Measurements from ENCODE around the gene TTC31.

Gene TTC31

DNA sequence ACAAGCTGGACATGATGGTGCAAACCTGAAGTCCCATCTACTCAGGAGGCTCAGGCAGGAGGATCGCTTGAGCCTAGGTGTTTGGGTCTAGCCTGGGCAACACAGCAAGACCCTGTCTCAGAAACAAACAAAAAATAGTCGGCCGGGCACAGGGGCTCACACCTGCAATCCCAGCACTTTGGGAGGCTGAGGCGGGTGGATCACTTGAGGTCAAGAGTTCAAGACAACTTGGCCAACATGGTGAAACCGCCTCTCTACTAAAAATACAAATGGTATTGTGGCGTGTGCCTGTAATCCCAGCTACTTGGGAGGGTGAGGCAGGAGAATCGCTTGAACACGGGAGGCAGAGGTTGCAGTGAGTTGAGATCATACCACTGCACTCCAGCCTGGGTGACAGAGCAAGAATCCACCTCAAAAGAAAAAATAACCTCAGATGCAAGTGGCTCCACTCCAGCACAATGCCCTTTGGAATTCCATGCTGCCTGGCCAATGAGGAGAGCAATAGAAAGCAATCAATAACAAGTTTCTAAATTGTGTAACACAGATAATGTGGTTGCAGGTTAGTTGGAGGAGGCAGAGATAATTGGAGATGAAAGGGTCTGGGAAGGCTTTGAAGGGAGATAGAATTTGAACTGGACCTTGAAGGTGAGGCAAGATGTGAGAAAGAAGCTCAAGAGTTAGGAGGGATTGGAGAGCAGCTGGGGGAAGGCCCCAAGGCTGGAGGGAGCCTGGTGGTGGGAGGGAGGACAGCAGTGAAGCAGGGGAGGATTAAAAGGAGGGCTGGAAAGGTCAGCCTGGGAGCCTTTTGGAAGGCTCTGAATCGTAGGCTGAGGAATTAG is 6.0 kb downstream of the TTC31 start:
- no peak for FAIRE-seq

DNA sequence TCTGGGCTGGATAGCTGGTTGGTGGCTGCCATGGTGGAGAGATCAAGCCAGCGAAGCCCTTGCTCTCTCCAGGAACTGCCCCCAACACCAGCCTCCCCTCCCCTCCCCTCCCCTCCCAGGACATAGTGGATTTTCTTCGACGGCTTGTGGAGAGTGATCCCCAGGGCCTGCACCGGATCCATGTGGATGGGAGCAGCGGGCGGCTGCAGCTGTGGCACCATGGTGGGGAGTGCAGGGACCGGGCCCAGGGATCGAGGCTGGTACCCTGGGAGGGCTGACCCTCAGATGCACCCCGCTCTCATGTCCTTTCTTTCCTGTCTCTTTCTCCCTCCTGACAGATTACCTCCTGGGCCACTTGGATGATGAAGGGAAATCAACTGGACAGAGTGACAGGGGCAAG is 7.0 kb downstream of the TTC31 start:
- FAIRE-seq, result no peak

DNA sequence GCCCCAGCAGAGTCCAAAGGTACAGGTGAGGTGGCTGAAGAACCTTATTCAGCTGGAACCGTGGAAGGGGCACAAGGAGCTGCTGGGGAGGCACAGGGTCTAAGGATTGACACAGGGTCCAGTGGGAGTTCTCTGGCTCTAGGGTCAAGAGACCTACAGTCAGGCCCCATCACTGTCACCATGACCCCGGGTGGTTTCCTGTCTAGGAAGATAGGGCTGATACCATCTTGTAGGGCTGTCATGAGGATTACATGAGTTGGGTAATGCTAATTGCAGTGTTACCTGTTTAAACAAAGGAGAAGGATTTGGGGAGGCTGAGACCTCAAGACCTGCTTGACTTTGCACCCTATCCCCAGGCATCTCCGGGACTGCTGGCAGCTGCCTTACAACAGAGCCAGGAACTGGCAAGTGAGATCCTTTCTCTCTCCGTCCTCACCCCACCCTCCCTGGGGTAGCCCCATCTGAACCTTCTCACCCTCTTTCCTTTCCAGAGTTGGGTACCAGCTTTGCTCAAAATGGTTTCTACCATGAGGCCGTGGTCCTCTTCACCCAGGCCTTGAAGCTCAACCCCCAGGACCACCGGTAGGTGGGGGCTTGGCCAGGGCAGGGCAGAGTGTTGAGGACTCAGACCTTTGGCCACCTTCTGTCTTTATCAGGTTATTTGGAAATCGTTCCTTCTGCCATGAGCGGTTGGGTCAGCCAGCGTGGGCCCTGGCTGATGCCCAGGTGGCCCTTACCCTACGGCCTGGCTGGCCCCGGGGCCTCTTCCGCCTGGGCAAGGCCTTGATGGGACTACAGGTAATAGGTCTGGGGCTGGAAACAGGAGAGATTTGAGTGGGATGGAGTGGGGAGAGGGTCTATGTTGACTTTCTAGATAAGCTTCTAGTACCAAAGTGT is 9.0 kb downstream of the TTC31 start:
- FAIRE-seq, result no peak

DNA sequence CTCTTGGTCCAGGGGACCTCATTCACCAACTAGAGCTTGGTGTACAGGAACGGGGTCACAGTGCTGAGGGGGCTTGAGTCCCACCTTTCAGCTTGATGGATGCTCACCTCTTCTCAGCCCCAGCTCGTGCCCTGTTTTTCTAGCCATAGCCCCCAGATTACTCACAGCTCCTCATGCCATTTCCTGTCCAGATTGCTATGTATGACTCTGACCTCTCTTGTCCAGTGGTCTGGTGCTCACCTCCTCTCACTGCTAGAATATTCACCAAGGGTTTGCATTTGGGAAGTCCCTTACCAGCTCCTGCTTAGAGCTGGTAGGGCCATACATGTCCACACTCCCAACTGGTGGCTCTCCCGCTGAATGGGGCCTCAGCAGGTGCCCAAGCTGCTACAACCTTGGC is 10.7 kb downstream of the TTC31 start:
- FAIRE-seq, result no peak

DNA sequence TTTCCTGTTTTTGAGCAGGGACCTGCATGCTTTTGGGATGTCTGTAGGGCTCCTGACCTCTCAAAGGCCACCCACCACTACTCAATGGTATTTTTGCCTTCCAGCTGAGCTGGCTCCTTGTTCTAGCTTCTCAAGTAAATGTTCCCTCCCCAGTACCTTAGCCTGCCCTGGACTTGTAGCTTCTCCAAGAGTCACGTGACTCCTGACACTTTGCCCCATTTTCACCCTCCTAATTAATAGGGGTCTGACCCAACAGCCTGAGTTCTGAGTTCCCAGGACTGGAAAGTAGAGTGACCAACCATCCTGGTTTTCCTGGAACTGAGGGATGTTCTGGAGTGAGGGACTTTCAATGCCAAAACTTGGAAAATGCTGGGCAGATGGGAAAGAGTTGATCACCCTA is 12.6 kb downstream of the TTC31 start:
- no peak for FAIRE-seq

DNA sequence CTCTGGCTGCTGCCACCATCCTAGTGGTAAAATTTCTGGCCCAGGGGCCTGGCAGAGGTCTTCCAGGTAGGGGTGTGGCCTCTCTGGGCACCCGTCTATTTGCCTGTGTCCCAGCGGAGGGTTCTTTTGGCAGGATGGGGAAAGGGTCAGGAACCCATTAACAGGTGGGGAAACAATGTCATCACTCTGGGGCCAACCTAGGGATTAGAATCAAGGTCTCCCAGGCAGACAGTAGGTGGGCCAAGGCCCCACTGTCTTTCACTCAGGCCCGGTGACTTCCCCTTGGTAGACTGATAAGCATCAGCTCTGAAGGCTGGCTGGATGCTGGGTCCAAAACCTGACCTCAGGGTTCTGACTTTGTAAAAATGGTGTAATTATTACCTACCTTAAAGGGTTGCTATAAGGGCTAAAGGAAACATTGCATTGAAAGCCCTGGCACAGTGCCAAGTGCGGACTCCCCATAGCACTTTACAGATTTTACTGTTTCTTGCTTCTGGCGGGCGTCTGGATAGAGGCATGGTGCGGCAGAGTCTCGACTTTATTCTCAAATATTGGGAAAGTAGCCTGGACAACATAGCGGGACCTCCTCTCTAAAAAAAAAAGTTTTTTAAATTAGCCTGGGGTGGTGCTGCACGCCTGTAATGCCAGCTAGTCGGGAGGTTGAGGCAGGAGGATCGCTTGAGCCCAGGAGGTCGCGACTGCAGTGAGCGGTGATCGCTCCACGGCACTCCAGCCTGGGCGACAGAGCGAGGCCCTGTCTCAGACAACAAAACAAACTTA is 14.3 kb downstream of the TTC31 start:
- FAIRE-seq, result no peak

DNA sequence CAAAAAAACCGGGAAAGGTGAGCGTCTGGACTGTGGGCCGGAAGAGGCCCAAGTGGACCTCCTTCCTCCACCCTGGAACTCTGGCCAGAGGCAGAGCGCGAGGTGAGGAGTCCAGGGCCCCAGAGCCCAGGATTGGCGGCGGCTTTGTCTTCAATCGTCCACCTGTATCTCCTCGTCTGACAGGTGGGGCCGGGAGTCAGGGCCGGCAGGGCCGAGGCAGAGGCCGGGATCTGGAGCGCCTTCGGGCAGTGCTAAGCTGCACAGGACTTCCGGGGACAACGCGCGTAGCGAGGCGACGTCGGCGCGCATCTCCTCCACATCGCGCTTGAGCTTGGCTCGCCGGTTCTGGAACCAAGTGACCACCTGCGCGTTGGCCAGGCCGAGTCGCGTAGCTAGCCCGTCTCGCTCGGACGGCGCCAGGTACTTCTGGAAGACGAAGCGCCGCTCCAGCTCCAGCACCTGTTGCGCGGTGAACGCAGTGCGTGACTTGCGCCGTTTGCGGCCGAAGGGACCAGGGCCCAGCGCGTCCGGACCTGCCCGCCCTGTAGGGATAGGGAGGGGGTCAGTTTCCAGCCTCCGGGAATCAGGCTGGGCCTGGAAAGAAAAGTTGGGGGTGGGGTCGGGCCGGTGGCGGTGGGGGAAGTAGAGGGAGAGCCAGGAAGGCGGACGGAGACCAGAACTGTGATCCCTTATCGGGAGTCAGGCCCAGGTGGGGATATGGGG is 15.1 kb downstream of the TTC31 start:
- FAIRE-seq, result no peak

DNA sequence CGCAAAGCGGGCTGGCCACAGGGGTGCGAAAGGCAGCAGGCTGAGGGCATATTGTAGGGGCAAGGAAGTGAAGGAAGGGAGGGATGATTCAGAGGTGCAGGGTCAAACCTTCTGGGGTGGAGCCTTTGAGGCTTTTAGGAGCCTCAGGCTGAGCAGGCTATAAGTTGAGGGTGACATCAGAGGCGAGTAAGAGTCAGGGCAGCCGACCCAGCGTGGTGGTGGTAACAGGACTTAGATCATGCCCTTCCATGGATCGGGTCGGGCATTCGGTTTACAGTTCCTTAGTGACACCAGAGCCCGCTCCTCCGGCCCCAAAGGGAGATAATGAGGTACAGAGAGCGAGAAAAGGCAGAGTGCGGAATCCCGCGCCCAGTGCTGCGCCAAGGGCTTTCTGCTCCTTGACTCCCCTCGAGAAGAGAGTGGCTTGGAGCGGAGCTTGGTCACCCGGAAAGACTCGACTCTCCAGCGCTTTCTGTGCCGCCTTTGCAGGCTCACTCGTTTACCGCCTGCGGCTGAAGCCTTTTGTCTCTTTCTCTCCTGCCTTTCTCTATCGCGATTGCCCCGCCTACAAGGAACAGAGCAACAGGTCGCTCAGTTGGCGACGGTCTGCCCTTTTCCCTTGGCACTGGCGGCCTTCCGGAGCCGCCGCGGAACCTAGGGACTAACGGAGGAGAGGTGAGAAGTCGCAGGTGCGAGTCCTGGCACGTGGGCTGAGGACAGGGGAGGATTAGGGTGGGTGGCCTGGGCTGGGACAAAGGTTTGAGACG is 15.8 kb downstream of the TTC31 start:
- FAIRE-seq, result no peak

DNA sequence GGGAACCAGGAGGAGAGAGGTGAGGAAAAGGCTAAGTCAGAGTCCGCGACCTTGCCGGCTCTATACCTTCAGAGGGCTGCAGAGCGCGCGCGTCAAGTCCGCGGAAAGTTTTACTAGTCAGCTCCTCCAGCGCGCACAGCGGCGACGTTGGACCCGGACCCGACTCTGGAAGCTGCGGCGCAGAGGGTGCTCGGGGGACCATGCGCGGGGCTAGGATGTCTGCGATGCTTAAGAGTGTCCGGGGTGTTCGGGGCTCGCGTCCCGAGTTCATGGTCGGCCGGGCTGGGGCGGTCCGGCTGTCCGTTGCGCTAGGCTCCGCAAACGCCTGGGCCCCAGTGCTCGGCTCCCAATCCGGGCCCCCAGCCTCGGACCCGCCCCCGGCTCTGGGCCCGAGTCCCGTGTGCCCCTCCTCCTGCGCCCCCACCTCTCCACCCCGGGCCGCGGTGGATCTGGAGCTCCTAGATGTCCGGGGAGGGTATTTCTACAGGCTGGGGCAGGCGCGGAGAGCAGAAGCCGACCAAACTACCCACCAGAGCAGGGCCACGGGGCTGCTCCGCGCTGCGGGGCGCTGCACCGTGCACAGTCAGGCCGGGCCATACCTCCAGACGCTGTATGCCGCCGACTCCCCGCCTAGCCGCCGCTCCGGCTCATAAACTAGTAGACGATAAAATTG is 16.5 kb downstream of the TTC31 start, which contains the start of gene LBX2:
TSS of gene LBX2 (minus strand) at position 337 of the 673 bp plus-strand sequence. CDS start at position 271, 66 bp downstream.
- FAIRE-seq, result no peak

DNA sequence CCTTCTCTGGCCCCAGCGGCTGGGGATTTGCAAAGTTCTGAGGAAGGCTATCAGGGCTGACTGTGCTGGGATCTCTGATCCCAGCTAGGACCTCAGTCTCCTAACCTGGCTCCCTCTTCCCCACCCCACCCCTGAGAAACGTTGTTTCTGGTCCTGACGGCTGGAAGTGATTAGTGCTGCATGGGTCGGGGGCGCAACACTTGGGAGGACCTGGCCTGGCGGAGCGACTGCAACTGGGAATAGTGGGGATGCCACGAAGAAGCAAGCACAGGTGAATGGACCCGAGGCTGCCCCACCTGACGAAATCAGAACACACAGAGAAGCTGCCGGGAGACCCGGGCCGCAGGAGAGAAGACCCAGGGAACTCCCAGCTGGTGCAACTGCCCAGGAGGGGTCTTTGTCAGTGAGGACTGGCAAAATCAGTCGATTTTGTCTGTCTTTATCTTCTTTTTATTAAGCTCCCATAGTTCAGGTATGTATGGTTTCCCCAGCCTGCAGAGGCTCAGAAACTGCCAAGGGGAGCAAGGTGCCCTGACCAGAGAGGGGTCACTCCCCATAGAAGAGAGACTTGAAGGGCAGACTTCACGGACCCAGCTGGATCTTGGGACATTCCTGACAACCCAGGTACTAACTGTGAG is 17.2 kb downstream of the TTC31 start:
- FAIRE-seq, result no peak

DNA sequence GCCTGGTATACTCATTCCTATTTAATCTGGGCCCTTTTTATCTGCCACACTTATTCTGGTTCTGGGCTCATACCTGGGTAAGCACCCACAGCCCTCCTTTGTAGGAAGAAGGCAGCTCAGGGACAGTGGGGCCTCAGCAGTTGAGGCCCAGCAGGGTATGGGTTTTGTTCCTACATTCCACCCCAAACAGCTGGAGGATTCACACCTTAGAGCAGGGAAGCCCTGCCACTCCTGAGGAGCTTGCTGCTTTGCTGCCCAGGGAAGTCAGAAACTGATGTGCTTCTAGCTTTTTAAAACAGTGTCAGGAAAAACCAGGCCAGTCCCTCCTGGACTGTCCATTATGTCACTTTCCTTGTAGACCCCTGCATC is 17.7 kb downstream of the TTC31 start:
- FAIRE-seq, result no peak

DNA sequence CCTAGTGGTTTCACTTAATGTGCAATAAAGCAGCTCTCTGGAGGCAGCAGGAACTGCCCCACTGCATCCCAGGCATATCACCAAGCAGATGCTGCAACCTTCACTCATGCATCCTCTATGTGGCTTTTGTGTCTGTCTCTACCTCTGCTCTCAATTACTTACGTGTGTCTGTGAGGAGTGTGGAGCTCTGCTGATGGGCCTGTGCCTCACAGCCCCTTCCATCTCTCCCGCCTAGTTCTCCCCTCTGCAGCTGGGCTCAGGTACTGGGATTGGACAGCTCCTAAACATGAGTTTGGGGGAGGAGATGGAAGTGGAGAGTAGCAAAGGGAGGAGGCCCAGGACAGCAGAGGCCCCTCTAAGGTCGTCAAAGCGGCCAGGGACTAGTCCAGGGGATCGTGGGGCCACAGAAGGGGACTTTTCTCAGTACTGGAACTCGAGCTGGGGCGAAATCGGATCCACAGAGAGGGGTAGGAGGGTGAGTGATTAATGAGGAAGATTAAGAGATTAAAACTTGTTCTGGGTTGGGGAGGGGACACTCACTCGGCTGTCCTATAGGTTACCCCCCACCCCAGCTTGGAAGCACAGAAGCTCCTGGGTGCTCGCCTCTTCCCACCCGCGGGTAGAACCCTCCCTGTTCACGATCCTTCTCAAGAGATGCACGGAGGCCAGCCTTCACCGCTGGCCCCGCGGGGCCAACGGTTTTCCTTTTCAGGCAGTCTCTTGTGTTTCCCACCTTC is 18.6 kb downstream of the TTC31 start:
- no peak for FAIRE-seq

DNA sequence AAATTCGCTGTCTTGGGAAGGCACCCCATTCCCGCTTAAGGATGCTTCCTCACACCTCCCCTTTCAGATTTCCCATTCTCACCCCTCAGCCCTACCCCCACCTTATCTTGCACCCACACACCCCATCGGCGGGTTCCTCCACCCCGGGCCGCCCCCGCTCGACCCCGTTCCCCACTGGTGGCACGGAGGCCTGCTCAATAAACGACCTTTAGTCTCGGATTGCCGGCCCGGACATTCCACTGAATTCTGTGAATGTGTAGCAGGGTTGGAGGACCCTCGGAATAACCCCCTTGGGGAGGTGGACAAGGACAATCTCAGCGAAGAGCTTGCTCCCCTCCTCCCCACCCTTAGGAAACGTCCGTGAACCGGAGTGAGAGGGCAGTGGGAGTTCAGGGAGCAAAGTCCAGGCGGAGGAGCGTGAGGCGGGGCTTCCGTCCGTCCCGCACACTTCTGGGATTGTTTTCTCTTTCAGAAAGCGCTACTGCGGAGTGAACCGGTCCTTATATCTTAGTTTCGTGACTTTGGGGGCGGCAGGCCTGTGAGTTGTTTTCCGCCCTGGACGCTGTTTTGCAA is 19.4 kb downstream of the TTC31 start:
- no peak for FAIRE-seq

DNA sequence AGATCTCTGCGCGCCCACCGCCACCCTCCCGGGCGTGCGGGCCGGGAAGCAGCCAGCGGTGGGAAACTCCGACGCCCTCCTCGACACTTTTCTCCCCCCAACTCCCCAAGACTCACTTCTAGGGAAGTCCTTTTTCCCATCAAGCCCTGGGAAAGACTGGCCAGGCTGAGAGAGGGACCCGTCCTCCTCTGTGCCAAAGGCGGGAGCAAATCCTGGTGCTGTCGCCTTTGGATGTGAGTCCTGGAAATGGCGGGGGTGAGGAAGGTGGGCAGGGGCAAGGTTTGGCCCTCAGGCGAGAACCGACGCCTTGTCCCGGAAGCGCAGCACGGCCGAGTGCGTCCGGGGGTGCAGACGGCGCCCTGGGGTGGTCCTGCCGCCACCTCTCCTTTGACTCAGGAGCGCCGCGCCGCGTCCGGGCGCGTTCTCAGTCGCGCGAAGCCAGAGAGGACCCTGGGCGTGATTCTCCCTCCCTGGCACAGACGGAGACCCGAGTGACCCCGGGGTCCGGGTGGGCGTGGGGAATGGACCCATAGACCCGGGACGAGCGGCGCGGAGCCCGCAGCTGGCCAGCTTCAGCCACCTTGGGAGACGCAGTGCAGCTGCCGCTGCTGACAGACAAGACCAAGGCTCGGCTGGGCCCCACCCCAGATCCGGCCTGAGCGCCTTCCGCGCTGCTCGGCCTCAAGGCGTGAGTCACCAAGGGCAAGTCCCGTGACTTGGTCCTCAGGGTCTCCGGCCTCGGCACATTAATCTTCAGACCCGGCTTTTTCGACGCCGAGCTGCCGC is 20.0 kb downstream of the TTC31 start:
- FAIRE-seq, result no peak

DNA sequence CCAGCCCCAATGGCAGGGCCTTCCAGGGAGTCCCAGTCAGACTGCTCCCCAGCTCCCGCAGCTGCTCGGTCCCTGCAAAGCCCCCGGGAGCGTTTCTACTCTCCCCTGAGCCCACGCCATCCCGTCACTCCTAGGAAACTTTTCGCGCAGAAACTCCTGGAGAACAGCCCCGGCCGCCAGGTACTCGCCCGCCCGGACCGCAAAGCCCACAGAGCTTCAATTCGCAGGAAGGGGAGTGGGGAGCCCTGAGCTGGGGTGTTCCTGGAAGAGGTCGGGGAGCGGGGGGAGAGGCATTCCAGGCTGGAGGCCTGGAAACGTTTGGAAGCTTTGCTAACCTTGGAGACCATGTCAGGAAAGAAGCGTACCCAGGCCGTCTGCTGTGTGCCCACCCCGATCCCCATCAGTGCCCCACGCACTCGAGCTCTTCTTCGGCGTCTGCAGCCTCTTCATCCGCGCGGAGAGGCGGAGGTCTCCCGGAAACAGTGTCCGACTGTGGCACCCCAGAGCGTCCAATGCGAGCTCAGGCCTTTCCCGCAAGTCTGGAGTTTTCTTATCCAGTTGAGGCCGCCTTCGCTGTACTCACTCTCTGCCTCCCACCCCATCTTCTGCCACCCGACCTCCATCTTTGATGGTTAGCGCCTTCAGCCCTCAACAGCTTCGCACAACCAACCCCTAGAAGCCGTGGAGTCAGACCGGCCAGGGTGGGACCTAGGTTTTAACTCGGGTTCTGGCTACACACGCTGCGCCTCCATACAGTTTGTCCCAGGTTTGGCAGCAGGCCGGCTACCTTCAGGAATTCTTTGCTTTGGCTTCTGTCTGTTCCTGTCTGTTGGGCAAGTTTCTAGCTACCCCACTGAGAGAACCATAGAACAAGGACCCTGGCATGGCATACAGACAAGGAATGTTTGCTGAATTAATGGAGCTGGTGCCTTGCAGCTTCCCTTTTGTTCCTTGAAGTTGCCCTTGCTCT is 20.9 kb downstream of the TTC31 start:
- FAIRE-seq, result no peak

DNA sequence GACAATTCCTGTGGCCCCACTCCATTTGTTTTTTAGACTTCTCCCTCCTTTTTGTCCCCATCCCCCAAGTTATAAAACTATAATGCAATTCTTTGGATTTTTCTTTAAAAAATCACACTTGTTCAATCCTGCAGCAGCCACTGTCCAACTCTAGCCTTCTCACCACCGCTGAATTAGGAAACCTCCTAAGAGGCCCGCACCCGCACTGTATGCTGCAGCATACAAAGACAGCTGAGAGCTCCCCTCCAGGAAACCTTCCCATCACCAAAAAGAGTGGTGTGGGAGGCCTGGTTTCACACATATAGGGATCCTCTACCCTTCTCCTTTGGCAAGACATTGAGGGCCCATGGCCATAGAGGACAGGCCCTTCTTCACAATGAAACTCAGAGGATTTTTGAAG is 21.7 kb downstream of the TTC31 start:
- no peak for FAIRE-seq
